Endothelial cell of umbilical vein (primary cell): ENCODE measurements around the gene FLT1. TPM values are rescaled to one million over a fixed set of nuclear protein-coding genes. Genes with fewer than 3 reads are reported as not detected.

ENCODE experiments used
- BruUV-seq: library from RNA; stranded (reverse); fragments of 400-500 nt; replicated peaks from 2 replicates; lab custom pipeline; 2021; lab: Mats Ljungman, UMichigan
- CTCF ChIA-PET: fragments of 300-600, 350-600 bp; sonication (Branson Sonifier 250); formaldehyde crosslinking; loops from one replicate; lab custom pipeline; 2021; ENCODE audit warnings: antibody characterized with exemption, inconsistent platforms; lab: Charles Lee
- POLR2A ChIA-PET: fragments of 300-600, 350-600 bp; sonication (Branson Sonifier 250); formaldehyde crosslinking; loops from one replicate; lab custom pipeline; 2021; ENCODE audit warnings: antibody characterized with exemption, inconsistent platforms; lab: Charles Lee
- DNase-seq: peaks from one replicate; pipeline ENCODE4 v3.0.0-alpha.2; 2011; ENCODE audit warnings: low read depth, low spot score
- FAIRE-seq: peaks from 2 replicates; lab custom pipeline; 2011; peaks lifted over from hg19 to GRCh38; lab: Jason Lieb, UNC
- H2AFZ ChIP-seq: 2 replicates; pipeline ENCODE4 v1.6.0; 2012; ENCODE audit warnings: low read depth, low read length, control low read depth, inconsistent platforms
- H3K27ac ChIP-seq: 2 replicates; pipeline ENCODE4 v1.5.1; 2011; ENCODE audit warnings: low read depth, mild to moderate bottlenecking, control low read depth, low read length, moderate library complexity; ENCODE audit not compliant: insufficient read depth
- H3K27me3 ChIP-seq, 2 experiments: 2 replicates each; pipeline versions ENCODE4 v1.6.0 to v1.6.1; 2011; ENCODE audit warnings: low read length in 2 of 2, mixed read lengths in 1 of 2; ENCODE audit not compliant: control insufficient read depth in 2 of 2, insufficient read depth in 2 of 2
- H3K36me3 ChIP-seq, 2 experiments: 2 replicates in 1 of 2; 3 replicates in 1 of 2; pipeline ENCODE4 v1.5.1; 2011; ENCODE audit warnings: low read length in 2 of 2, mild to moderate bottlenecking in 1 of 2, moderate library complexity in 1 of 2; ENCODE audit not compliant: control insufficient read depth in 2 of 2, insufficient read depth in 2 of 2; ENCODE audit errors: extremely low read depth in 1 of 2
- H3K4me1 ChIP-seq: 3 replicates; pipeline ENCODE4 v1.5.1; 2011; ENCODE audit warnings: mild to moderate bottlenecking, low read length; ENCODE audit not compliant: control insufficient read depth, insufficient read depth; ENCODE audit errors: extremely low read depth
- H3K4me2 ChIP-seq: 2 replicates; pipeline ENCODE4 v1.6.1; 2011; ENCODE audit warnings: low read length, control low read depth, mixed read lengths; ENCODE audit not compliant: insufficient read depth
- H3K4me3 ChIP-seq, 3 experiments: fragments of 200-600 bp in 1 of 3; sonication (generic), shearing (Covaris generic) in 1 of 3; replicated peaks in 1 of 3; 2 replicates each; pipeline ENCODE4 v1.5.1; 2011 to 2016; ENCODE audit warnings: control low read depth in 3 of 3, low read length in 3 of 3, mild to moderate bottlenecking in 2 of 3, inconsistent platforms in 1 of 3, low read depth in 1 of 3, moderate library complexity in 1 of 3; ENCODE audit not compliant: insufficient read depth in 1 of 3
- H3K79me2 ChIP-seq: 2 replicates; pipeline ENCODE4 v1.6.0; 2012; ENCODE audit warnings: low read length, inconsistent platforms; ENCODE audit not compliant: control insufficient read depth, insufficient read depth
- H3K9ac ChIP-seq: replicated peaks from 2 replicates; pipeline ENCODE3; 2011; ENCODE audit warnings: low read length, control low read depth; ENCODE audit not compliant: insufficient read depth; ENCODE audit errors: extremely low read depth
- H3K9me1 ChIP-seq: replicated peaks from 3 replicates; pipeline ENCODE4 v1.6.0; 2011; ENCODE audit warnings: mild to moderate bottlenecking, low read length; ENCODE audit not compliant: control insufficient read depth, insufficient read depth; ENCODE audit errors: extremely low read depth
- H3K9me3 ChIP-seq: replicated peaks from 2 replicates; pipeline ENCODE4 v1.5.1; 2012; ENCODE audit warnings: low read length, inconsistent platforms; ENCODE audit not compliant: control insufficient read depth, insufficient read depth
- H4K20me1 ChIP-seq: replicated peaks from 2 replicates; pipeline ENCODE3; 2011; ENCODE audit warnings: mild to moderate bottlenecking, low read length; ENCODE audit not compliant: control insufficient read depth, insufficient read depth; ENCODE audit errors: extremely low read depth
- EZH2 ChIP-seq: IDR thresholded peaks from 2 replicates; pipeline ENCODE4 v1.6.1; 2012; ENCODE audit warnings: borderline replicate concordance, low read depth, mild to moderate bottlenecking, moderate library complexity, low read length, inconsistent platforms; ENCODE audit not compliant: severe bottlenecking
- FOS ChIP-seq: IDR thresholded peaks from 2 replicates; pipeline ENCODE4 v1.6.1; 2011; ENCODE audit warnings: mild to moderate bottlenecking, low read length, moderate library complexity, borderline replicate concordance; ENCODE audit not compliant: insufficient read depth
- GATA2 ChIP-seq: IDR thresholded peaks from 2 replicates; pipeline ENCODE4 v1.7.0; 2011; ENCODE audit warnings: low read depth, mild to moderate bottlenecking, moderate library complexity, mixed read lengths, low read length; ENCODE audit not compliant: insufficient read length, insufficient read depth
- JUN ChIP-seq: IDR thresholded peaks from 2 replicates; pipeline ENCODE4 v1.6.1; 2011; ENCODE audit warnings: borderline replicate concordance, low read depth; ENCODE audit not compliant: insufficient read length, insufficient read depth
- MYC ChIP-seq: IDR thresholded peaks from one replicate; pipeline ENCODE4 v1.6.1; 2011; ENCODE audit warnings: mild to moderate bottlenecking, low read depth, low read length
- POLR2A ChIP-seq: IDR thresholded peaks from 2 replicates; pipeline ENCODE4 v1.6.1; 2012; ENCODE audit warnings: low read depth, mild to moderate bottlenecking, control low read depth, low read length
- POLR2AphosphoS5 ChIP-seq: IDR thresholded peaks from 2 replicates; pipeline ENCODE4 v1.6.1; 2012; ENCODE audit warnings: low read depth, mild to moderate bottlenecking, control low read depth, low read length, moderate library complexity; ENCODE audit not compliant: insufficient read depth
- dilution Hi-C: fragments of 300-500 bp; cut with MboI; formaldehyde crosslinking; loops from one replicate; pipeline ENCODE4 v1.15.0; 2019; ENCODE audit warnings: low sequenced_read_pairs; ENCODE audit not compliant: extremely low pct_ligation_motif_present
- intact Hi-C: fragments of 100-400 bp; cut with micrococcal nuclease; formaldehyde crosslinking; loops from one replicate; pipeline ENCODE4 v1.10.0; 2022
- polyA plus RNA-seq, 4 experiments: library from polyadenylated mRNA; depleted of rRNA in 3 of 4; stranded (reverse) in 3 of 4; unstranded in 1 of 4; fragments of >200 nt; gene quantifications; 2 replicates each; pipeline versions ENCODE4 v1.2.1 to v1.2.3, GENCODE V29; 2011 to 2012; ENCODE audit warnings: missing spikeins in 1 of 4
- total RNA-seq: library from RNA; stranded (reverse); gene quantifications from 2 replicates; pipeline ENCODE4 v1.2.3, GENCODE V29; 2021
- TF ChIP-seq, protein P1 (sequence below), 2 donors: IDR thresholded peaks; 1 replicate in 1 of 2; 2 replicates in 1 of 2; pipeline ENCODE4 v1.5.1; 2011; ENCODE audit warnings: low read length in 2 of 2, mild to moderate bottlenecking in 2 of 2, moderate library complexity in 2 of 2, control low read depth in 1 of 2, inconsistent platforms in 1 of 2, low read depth in 1 of 2; ENCODE audit not compliant: insufficient read depth in 1 of 2; ENCODE audit errors: extremely low read depth in 1 of 2
- TF ChIP-seq, protein P2 (sequence below): IDR thresholded peaks from 2 replicates; pipeline ENCODE4 v1.6.1; 2011; ENCODE audit not compliant: insufficient read depth, insufficient read length

Gene FLT1
- total and polyA plus RNA-seq, 2 donors (not counting 3 experiments of a cell fraction or from before 2014, with no cell fraction given) = 16.0 to 104 TPM

DNA sequence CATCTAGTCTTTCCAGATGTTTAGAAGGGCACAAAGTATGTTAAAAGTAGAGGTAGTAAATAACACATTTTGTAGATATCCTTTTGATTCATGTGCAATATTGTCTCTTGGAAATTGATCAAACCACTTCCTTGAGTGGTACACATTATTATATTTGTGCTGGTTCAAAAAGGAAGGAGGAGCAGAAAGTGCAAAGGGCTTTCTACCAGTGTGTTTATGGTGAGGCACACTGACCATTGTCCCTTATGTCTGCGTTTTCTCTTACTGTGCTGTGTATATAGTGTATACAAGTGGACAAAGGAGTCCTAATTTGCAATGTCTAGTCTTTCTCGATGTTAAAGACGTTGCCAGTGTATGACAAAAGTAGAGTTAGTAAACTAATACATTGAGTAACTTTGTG is 41.4 kb upstream of the FLT1 start:
- FAIRE-seq = no peak
- Histone ChIP-seq H3K9me3 (no peaks in the 10 kb centered on the region), H2AFZ (no peak overlapping the region), H3K79me2 (no peaks in the 10 kb centered on the region), H3K9me1 (no peaks in the 10 kb centered on the region), H3K4me1 (peaks cover 7% of the 10 kb centered on the region), H3K27ac (no peak overlapping the region), H3K9ac (no peak overlapping the region), H3K4me3 (no peak overlapping the region), H4K20me1 (no peaks in the 10 kb centered on the region), H3K36me3 (no peaks in the 10 kb centered on the region), H3K27me3 (no peaks in the 10 kb centered on the region), H3K4me2 (no peak overlapping the region)
- POLR2A ChIA-PET = no interaction called here
- DNase-seq = no peak
- intact Hi-C loops (no loop called here), dilution Hi-C loops (no loop called here)
- BruUV-seq = no TSS peak
- TF ChIP-seq POLR2A (no peak), GATA2 (no peak), FOS (no peak), MYC (no peak), POLR2AphosphoS5 (no peak), JUN (no peak), EZH2 (no peak)
- TF ChIP-seq, protein P1, sequence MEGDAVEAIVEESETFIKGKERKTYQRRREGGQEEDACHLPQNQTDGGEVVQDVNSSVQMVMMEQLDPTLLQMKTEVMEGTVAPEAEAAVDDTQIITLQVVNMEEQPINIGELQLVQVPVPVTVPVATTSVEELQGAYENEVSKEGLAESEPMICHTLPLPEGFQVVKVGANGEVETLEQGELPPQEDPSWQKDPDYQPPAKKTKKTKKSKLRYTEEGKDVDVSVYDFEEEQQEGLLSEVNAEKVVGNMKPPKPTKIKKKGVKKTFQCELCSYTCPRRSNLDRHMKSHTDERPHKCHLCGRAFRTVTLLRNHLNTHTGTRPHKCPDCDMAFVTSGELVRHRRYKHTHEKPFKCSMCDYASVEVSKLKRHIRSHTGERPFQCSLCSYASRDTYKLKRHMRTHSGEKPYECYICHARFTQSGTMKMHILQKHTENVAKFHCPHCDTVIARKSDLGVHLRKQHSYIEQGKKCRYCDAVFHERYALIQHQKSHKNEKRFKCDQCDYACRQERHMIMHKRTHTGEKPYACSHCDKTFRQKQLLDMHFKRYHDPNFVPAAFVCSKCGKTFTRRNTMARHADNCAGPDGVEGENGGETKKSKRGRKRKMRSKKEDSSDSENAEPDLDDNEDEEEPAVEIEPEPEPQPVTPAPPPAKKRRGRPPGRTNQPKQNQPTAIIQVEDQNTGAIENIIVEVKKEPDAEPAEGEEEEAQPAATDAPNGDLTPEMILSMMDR (IDR thresholded peaks at IDR 0.05; ENCODE audit: extremely low read depth in 1 of 2, insufficient read depth in 1 of 2, low read depth in 1 of 2, low read length in 2 of 2) = no peak
- TF ChIP-seq, protein P2, sequence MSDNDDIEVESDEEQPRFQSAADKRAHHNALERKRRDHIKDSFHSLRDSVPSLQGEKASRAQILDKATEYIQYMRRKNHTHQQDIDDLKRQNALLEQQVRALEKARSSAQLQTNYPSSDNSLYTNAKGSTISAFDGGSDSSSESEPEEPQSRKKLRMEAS = no peak
- CTCF ChIA-PET = interaction anchor here (0.8 to 1.1 kb wide), 2 partner anchors 100 to 260 kb away, joined by 3 read pairs; no protein-coding TSS in a partner anchor
